Stimulated activated CD4-positive, alpha-beta T cell treated with anti-CD3 and anti-CD28 coated beads, Interleukin-1b, Interleukin-23, amount 100 ng/mL, for 48 hours (primary cell): ENCODE measurements around the gene SPRED2.
A peak's percentile ranks its signal among the peaks of the same experiment; 100 is the strongest.

Experiments
- DNase-seq: peaks from one replicate; pipeline ENCODE4 v3.0.0-alpha.2; 2020

Gene SPRED2

DNA sequence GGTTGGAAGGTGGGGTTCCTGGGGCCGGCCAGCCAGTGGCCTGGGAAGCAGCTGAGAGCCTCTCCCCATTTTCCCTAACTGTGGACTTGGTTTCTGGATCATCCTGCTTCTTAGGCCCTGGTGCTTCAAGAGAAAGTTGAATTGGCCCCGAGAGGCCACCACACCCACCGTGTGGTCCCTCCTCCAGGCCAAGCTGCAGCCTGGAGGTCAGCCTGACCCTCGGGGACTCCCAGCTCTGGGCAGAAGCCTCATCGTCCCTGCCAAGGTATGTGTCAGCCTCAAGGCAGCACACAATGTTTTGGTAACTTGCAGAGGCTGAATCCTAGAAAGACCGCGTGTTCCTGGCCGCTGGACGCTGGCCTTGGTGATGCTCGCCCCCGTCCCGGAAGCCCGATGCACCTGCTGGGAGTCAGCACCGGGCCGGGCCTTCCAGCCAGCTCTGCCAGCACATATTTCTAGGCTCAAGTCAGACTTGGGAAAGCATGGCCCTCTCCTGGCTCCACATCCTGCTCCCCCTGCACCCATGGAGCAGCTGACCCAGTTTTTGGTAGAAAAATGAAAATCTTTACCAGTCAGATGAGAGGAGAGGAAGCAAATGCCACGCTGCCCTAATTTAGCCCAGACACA is 132.2 kb downstream of the SPRED2 start:
- no peak for DNase-seq

DNA sequence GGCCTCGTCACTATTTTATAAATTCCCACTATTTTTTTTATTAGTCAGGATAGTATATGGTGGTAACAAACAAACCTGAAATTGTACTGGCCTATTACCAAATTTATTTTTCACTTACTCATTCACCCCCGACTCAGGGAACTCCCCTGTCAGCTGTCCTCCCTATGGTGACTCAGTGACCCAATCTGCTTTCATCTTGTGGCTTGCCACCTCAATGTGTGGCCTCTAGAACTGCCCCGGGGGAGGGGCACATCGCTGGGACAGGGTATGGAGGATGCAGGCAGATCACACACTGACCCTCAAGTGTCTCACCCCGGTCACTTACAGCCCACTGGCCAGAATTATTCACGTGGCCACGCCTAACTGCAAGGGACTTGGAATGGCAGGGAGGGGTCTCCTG is 133.2 kb downstream of the SPRED2 start:
- peak; percentile 76 for DNase-seq

DNA sequence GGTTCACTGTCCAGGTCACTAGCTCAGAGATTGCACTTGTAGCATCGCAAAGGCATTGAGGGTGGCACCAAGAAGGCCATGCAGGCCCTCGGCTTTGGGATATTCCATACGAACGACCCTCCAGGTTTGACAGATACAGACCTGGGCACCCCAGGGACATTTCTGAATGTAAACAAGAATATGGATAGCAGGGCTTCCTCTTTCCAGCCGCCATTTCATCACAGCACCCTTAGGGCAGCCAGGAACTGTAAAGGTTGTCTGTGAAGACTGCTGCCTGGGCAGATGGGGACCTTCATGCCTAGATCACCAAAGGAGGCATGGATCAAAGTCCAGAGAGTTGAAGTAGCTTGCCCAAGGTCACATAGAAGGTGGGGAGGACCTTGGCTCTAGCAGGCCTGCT is 134.3 kb downstream of the SPRED2 start:
- DNase-seq = no peak

DNA sequence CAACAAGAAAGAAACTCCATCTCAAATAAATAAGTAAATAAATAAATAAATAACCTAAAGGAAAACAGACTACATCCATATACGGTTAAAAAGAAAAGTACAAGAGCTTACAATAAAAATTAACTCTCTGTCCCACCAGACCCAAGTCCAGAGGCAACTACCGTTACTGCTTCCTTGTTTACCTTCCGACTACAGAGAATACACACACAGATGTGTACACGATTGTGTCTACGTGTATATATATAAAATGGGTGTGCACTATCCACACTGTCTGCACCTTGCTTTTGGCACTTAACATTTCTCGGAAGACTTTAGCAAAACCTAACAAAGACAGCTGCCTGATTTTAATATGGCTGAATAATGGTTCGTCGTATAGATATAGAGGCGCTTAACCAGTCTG is 134.9 kb downstream of the SPRED2 start:
- DNase-seq = no peak

DNA sequence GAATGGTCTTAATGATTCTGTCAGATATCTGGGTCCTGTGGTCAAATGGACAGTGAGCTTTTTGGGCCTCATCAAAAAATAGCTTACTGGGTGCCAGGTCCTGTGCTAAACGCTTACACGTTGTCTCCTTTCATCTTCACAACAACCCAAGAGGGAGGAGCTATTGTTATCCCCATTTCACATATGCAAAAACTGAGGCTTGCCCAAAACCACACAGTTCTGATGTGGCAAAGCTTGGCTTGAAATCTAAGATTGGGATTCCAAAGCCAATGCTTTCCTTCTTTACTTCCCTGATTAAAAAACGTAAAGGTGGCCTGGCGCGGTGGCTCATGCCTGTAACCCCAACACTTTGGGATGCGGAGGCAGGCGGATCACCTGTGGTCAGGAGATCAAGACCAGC is 135.4 kb downstream of the SPRED2 start:
- DNase-seq = no peak

DNA sequence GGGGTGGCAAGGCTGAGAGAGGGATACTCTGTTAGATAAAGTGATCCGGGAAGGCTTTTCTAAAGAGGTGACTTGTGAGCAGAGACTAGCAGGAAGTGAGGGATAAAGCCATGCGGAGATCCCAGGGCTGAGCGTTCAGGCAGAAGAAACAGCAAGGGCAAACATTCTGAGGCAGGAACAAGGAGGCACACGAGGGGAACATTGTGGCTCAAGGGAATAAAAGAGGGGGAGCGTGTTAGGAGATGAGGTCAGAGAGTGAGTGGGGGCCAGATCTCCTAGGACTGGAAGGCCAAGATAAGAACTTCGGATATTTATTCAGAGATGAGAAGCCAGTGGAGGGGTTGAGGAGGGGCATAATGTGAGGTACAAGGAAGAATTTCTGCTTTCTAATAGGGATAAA is 137.7 kb downstream of the SPRED2 start:
- no peak for DNase-seq

DNA sequence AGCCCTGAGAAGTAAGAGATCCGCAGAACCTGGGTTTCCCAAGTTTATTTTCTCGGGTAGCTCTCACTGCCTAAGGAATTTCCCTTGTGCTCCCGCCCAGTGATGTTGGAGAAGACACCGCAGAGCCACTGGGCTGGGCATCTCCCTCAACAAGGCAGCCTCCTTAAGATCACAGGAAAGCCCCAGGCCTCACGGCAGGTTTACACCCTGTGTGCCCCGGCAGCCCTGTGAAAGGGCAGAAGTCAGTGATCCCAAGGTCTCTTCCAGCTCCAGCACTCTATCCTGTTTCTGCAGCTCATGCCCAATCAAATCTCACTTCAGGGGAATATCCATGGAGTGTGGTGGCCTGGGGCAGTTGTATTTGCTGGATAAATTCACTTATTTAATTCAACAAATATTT is 138.3 kb downstream of the SPRED2 start:
- no peak for DNase-seq

DNA sequence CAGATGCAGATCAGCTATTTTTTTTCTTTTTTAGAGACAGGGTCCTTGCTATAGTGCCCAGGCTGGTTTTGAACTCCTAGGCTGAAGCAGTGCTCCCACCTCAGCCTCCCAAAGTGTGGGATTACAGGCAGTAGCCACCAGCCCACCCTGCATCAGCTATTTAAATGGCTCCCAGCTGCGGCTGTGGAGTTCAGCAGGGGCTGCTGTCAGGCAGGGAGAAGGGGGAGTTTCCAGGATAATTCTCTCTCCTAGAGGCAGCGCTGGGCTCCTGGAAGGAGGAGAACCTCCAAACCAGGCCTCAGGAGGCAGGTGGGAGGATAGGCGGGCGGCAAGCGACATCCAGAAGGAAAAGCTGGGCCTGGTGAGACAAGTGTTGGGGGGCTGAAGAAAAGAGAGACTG is 139.0 kb downstream of the SPRED2 start:
- DNase-seq = no peak

DNA sequence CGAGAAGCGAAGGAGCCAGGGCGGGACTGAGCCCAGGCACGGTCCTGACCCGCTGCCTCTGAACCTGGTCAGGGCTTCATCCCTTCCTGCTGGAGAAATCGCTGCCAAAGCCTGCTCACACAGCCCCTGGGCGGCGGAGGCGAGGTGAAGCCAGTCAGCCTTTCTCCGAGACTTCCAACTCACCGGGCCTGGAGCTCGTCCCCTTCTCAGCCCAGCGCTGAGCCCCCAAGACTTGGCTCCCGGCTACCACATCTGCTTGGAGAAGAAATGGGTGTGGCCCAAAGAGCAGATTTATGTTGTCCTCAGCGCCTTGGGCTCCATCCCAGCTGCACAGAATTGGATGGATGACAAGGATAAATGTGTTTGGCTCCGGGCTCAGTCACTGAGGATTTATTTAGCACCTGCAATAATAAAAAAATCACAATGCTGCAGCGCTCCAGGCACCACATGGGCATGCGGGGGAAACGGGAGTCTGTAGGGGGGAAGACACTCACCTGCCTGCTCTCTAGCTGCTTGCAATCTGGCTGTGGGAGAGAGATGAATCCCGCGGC is 139.9 kb downstream of the SPRED2 start:
- no peak for DNase-seq

DNA sequence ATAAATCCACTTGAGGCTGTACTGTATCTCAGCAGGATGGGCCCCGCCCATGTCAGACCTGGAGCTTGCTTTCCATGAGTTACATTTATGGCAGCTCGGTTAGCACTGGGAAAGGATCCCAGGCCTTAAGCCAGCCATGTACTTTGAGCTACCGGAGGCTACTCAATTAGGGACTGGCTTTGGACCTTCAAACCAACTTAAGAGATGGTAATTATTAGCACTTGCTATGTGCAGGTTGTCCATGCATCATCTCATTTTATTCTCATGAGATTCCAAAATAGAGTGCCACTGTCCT is 140.3 kb downstream of the SPRED2 start:
- no peak for DNase-seq

DNA sequence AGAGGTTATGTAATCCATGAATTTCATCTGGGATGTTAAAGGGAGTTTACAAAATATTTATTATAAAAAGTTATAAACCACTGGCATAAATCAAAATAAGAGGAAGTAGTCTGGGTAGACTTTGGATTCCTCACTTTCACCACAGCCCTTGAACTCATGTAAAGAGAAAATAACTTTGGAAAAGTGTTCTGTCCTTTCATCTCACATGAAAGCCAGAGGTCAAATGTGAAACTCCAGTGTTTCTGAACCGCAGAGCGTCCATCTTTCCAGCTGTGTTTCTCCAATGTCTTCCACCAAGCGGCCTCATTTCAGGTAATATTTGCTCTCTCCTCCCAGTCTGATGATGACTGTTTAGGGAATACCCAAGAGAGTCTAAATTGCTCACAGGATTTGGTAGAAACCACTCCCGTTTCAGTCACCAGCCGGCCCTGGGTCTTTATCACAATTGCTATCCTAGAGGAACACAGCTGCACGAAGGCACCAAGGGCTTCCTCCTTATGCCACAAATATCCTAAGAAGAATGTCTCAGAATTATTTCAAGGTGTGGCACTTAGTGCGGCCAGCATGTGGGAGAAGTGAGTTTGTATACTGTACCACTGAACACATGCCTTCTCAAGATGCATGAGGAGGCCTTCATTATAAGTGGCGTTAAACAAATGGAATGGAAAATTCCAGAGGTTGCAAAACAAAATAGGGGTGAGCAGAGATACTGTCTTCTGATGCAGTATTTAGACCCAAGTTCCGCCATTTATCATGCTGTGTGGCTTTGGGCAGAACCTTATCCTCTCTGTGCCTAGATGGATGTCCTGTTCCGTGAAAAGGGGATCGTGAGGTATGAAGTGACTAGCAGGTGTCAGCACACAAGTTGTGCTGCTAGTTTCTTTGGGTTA is 140.9 kb downstream of the SPRED2 start:
- DNase-seq = no peak

DNA sequence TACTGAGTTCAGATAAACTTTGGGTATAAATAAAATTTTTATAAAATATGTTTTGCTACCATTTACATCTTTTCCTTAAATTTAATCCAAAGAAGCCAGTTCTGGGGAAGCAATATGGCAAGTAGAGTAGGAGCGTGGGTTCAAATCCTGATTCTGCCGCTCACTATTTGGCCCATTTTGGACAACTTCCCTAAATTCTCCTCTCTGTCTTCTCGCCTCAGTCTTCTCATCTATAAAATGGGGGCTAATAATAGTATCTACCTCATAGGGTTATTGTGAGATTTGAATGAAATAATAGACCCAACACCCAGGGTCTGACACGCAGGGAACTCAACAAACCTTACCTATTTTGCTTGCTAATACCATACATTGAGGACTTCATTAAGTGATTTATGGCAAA is 145.0 kb downstream of the SPRED2 start:
- DNase-seq = no peak

DNA sequence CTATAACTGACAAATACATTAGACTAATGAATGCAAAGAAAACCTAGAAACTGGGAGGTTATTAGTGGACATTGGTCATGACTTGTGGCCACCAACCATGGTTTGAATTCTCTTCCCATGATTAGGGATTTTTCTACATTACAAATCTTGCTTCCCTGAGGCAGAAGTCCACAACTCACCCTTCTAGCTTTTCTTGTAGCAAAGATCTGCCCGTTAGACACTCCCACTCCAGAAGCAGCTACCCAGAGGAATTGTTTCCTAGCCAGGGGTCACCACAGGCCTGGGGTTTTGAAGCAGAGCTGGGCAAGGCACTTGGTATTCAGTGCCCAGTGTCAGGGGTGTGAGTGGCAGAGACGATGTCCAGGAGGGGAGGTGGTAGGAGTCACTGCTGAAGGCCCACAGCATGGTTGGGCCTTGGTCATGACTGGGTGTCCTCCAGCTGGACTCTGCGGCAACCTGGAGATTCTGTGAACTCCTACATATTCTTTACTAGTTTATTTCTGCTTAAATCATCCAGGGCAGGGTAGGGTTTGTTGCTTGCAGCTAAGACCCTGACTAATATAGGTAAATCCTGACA is 149.8 kb downstream of the SPRED2 start:
- no peak for DNase-seq

DNA sequence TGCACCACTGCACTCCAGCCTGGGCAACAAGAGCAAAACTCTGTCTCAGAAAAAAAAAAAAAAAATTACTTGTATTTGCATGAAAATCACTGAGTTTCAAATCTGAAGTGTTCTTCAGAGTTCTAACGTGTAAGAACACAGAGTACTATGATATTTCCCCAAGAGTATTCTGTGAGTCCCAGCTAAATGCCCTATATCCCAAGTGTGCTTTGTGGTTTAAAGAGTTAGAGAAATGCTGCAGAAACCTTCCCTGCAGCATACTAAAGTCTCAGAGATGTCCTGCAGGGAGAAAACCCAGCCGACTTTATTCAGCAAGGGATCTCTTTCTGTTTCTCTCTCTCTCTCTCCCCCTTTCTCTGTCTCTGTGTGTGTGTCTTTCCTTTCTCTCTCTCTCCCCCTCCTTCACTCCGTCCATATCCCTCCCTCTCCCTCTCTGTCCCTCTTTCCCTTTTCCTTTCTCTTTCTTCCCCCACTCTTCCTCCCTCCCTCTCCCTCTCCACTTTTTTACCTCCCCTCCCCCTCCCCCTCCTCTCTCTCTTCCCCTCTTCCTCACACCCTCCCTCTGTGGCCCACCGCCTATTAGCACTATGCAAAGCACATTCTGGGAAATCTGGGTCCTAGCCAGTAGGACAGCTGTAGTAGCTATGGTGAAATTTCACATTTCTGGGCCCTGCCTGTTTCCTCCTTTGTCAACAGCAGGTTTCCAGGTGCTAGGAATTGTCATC is 150.6 kb downstream of the SPRED2 start:
- no peak for DNase-seq

DNA sequence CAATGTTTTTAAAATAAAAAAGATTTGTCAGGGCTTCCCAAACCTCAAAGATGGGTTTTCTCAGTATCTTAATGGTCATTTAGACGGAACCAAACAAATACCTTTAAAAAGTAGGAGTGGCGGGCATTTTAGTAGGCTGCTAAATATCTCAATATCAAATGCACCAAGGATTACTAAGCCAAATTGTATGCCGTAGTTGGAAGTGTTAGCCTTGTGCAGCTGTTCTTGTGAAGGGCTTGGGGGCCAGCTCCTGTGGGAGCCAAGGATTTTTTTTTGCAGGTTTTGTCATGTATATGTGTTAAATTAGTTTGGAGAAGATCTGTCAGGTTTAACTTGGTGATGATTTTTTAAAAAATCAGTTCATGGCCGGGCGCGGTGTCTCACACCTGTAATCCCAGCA is 152.6 kb downstream of the SPRED2 start:
- no peak for DNase-seq

DNA sequence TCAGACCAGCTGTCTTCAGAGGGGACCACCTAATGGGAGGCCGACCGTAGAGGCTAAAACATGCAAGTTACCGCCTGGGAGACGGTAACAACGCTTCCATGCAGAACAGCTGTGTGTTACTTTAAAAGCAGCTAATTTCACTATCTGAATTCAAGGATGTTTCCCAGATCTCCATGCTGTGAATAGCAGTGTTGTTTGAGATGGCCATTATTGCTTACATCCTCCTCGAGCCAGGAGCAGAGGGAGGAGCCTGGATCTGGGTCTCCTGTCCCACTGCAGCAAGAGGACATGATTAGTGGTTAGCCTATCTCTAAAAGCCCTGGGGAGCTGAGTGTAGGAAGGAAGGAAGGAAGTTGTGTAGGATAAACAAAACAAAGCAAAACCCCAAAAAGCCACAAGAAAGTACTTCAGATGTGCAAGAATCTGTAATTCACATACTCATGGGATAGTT is 153.8 kb downstream of the SPRED2 start:
- no peak for DNase-seq

DNA sequence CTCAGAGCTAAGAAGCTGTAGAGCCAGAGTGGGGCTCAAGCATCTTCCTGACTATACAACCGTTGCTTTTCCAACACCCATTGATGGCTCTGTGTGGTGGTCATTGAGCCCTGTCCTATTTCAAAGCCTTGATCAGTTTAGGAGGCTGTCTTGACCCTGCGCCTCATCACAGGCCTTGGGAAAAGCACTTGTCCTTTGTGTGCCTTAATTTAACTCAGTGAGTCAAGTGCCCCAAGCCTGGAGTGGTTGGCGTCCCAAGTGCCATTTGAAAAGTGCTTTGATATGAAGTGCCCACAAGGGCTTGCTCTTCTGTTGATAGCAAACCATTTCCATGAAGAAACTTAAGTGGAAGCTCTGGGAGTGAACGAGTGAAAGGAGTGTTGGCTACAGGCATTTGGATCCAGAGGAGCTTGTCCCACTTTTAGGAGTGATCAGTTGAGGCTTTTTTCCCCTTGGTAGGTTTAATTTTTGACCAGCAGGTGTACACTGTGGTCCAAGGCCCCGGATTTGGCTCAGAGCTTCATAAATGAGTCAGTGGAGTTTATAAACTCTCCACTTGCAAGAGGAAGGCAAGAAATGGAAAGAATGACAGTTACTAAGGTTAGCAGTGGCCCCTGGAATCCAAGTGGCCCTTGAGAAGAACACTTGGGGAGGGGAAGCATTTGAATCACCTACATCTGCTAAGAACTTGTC is 154.5 kb downstream of the SPRED2 start:
- no peak for DNase-seq

DNA sequence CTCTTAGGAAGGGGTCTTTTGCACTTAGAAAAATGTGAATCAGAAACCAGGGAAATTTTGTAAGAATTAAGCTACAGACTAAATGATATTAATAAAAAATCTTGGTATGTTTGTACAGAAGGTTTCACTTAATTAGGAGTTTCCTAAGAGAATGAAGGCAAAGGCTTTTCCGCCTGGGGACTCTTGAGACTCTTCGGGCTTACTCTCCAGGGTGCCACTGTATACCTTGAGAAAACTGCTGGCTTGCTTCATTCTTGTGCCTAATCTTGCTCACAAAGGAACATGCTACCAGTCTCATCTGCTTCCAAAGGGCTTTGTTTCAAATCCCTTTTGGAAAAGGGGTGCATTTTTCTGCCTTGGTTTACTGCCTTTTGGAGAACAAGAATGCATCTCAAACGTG is 155.3 kb downstream of the SPRED2 start:
- no peak for DNase-seq

DNA sequence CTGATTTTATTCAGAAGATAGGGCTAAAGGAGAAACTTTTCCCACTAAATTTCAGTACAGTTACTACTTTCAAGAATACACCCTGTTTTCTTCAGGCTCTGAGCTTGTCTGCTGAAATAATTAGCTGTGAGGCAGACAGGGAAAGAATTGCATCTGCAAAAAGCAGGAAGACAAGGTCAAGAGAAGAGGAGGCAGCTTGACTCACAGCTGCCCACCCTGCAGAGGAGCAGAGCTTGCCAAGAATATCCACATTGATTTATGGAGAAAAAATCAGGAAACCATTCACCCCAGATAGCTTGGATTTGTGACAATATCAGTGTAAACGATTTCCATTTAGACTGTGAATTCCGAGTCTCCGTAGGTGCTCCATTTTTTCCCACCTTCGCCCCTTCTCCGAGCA is 155.8 kb downstream of the SPRED2 start:
- DNase-seq = no peak

DNA sequence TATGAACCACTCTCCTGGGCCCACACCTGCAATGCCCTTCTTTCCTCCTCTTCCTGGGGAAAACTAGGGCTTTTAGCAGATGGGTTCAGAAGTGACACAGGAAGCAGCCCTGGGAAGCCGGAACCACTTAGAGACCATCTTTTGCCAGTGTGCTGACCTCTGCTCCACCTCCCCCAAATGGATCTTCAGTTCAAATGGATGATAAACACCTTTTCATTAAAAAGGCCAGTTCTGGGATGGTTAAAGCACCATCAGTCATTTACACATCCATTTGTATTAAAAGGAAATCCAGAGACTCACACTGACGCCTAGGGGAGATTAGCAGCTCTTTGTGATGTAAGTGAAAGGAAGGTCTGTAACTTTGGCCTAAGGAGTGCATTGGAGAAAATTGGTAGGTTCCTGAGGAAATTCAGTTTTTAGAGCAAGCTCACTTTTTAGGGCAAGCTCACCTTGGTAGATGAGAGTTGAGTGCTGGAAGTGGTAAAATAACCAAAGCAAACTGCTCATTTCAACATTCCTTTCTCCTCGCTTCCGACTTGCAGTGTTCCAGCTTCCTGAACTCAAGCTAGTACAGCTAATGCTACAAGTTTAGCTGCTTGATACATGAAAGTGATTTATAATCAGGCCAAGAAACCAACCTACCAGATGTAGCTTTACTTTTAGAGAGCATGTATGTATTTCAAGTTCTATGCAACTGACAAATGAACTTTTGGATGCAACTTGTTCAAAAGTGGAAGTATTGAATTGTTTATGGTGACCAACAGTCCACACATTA is 157.1 kb downstream of the SPRED2 start:
- no peak for DNase-seq

DNA sequence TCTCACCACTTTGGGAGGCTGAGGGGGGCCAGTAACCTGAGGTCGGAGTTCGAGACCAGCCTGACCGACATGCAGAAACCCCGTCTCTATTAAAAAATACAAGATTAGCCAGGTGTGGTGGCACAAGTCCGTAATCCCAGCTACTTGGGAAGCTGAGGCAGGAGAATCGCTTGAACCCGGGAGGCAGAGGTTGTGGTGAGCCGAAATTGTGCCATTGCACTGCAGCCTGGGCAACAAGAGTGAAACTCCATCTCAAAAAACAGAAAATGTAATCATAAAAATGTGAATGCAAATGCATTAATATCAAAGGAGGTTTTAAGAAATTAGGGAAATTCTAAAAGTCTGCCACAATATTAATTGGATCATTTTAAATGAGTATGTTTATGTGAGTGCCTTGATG is 159.1 kb downstream of the SPRED2 start:
- no peak for DNase-seq

DNA sequence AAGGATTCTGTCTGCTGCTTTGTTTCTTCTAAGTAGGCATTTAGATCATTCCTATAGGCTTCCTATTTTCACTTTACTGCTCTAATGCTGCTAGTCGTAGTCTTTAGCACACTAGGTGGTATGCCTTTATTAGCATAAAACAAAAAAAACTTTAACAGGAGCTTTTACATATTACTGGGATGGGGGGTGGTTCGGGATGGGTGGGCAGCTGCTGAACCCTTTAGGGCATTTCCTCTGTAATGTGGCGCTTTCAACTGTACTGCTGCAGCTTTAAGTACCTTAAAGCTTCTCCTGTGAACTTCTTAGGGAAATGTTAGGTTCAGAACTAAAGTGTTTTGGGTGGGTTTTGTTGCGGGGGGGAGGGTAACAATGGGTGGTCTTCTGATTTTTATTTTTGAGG is 163.4 kb downstream of the SPRED2 start:
- no peak for DNase-seq
